ENCODE data around the gene GPR137.
A peak's percentile ranks its signal among the peaks of the same experiment; 100 is the strongest.
"Not testable (repeated sequence)": the region's sequence is repeated elsewhere in the genome, so short reads cannot be mapped to it uniquely, and the experiment has no call there.

Gene GPR137, protein sequence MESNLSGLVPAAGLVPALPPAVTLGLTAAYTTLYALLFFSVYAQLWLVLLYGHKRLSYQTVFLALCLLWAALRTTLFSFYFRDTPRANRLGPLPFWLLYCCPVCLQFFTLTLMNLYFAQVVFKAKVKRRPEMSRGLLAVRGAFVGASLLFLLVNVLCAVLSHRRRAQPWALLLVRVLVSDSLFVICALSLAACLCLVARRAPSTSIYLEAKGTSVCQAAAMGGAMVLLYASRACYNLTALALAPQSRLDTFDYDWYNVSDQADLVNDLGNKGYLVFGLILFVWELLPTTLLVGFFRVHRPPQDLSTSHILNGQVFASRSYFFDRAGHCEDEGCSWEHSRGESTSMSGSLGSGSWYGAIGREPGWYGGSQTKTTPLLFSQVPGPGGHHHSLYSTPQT
- 29.8 reads per million, percentile 56 among the genes with 10 or more reads in this experiment for total RNA-seq

DNA sequence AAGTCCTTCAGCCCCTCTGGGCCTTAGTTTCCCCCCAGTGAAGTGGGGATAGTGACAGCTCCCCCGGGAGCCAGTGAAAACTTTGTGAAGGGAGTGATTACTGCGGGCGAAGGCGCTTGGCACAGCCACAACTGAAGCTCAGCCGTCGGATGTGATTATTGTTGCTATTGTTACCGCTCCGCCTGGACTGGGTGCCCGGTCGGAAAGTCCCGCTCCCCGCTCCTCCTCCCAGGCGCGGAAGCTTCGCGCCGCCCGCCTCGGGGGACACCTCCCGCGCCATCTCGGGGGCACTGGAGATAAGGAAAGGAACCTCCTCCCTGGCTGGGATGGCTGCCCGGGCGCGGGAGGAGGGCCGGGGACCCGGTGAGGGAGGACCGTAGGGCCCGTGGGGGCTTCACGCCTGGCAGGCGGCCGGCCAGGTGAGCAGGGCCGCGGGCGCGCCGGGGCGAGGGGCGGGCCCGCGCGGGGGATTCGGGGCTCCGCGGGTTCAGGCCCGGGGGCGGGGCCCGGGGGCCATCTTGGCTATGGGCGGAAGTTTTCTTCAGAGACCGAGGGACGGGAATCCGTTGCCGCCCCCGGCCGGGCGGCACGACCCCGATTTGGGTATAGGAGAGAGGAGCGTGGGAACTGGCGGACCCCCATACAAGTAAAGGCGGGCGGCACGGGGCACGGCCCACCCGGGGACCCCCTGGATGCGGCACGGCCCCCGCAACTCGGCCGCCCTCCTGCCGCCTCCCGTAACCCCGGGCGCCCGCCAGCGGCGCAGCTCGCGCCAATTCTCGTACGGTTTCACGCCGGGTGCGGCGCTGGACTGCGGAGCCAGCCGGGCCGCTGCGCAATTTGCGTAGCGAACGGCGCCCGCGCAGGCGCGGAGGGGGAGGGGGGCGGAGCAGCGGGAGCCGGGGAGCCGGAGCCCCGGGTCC lies at the start of gene GPR137:
GPR137 (plus strand) TSS at position 887 of the 923 bp plus-strand sequence. CDS start 677 bp downstream, outside the sequence.
- peak; percentile 88 for DNase-seq

DNA sequence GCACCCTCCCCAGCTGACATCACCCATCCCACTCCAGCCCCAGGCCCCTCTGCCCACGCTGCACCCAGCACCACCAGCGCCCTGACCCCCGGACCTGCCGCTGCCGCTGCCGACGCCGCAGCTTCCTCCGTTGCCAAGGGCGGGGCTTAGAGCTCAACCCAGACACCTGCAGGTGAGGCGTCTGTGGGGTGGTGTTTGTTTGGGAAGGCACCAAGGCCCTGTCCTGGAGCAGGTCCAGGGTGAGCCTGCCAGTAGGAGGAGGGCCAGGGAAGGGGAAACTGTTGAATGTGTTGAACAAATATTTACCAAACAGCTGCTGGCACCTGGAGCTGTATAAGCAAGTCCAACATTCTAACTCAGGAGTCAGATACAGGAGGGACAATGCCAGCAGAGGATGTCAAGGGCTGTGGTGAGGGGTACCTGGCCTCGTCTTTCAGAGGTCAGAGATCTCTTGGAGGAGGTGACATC lies 48.1 kb upstream of the GPR137 start:
- DNase-seq, result no peak

DNA sequence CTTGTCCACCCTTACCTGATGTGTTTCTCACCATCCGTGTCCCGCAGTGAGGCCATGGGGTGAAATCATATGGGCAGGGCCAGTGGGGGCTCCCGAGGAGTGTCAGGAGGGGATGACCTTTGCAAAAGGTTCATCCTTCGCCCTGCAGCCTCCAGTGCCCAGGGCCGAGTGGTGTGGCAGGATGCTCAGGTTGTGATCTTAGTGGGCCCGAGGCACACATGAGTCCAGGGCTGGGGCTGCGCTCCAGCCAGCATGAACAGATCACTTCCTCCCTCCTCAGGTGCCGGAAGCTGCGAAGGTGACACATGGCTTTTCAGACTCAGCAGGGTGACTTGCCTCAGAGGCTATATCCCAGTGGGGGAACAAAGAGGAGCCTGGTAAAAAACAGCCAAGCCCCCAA lies 47.6 kb upstream of the GPR137 start:
- no peak for DNase-seq

DNA sequence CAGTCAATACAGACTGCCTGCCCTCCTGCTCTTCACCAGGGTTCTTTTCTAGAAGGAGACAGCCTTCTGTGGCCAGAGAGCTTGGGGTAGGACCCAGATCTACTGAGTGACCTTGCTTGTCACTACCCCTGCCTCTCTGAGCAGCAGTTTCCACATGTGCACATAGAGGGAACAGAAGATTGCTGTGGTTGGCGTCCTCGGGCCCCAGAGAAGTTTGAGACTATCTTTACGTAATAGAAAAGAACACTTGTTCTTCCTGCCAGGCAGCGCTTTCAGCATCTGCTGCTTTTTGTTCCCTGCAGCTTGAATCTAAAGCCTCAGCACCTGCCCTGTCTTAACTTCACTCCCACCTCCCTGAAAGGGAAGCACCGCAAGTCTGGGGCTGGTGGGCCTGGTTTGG lies 46.6 kb upstream of the GPR137 start:
- DNase-seq, result no peak

DNA sequence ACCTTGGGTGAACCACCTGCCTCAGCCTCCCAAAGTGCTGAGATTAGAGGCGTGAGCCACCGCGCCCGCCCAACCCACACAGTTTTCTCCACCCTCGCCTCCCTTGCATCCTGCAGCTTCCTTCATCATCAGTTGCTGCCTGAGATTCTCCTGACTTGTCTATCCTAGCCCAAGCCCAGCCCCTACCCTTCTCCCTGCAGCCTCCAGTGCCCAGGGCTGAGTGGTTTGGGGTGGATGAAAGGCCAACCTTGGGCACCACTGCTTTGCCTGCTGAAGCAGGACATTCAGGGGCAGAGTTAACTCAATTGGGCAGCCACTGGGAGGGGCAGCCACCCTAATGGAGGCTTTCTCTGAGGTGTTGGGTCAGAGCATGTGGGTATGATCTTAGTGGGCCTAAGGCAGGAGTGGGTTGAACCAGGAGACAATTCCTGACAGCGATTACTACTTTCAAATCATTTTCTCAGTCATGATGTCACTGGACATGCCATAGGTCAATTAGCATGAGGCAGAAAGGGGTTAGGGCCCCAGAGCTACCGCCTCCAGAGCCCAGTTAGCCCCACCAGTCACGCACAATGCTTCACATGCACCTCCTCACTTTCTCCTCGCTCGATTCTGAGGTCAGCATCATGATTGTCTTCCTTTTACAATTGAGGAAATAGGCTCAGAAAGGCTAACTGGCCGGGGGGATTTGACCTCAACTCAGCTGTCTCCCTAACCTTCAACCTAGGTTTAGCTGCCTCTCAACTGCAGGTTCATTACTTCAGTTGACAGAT lies 45.8 kb upstream of the GPR137 start:
- DNase-seq, result no peak

DNA sequence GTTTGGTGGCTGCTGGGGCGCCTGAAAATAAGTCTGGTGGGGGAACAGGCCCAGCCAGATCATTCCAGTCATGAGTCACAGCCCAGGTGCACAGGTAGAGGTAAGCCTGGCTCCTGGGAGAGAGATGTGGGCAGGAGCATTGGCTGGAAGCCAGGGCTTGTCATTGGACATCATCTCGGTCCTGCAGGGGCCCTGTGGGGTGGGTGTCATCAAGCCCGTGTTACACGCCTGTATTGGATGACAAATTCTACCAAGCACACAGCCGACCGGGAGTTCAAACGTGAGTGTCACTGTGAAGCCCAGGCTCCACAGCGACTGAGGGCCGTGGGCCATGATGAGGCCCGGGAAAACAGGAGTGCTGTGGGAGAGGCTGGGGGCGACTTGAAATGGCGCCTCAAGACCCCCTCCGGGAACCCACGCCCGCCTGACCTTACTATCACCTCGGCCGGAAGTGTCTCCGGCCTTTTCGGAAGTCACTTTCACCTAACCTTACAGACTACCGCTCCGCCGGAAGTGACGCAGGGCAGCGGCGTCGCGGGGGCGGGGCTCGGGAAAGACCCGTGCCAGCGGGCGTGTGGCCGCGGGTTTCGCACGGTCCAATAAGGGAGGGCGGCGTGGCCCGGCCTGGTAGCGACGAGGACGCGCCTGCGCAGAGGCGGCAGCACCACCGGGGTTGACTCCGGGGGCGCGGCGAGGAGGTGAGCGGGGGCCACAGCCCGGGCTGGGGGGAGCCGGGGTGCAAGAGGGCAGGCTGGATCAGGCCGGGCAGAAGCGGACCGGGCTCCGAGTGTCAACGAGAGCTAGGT lies 45.0 kb upstream of the GPR137 start, which contains the start of gene FKBP2:
FKBP2 (plus strand) TSS at position 661 of the 806 bp plus-strand sequence. CDS start 1,293 bp downstream, outside the sequence.
- DNase-seq, result peak; percentile 97

DNA sequence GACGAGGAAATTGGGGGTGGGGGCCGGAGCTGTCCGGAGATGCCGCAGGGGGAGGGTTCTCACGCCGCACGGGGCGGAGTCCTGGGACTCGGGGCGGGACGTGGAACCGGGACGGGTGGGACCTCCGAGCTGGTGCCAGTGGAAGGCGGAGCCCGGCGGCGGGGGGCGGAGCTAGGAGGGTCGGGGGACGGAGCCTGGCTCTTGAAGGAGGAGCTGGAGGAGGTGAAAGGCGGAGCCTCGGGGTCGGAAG lies 44.5 kb upstream of the GPR137 start:
- DNase-seq, result peak; percentile 98

DNA sequence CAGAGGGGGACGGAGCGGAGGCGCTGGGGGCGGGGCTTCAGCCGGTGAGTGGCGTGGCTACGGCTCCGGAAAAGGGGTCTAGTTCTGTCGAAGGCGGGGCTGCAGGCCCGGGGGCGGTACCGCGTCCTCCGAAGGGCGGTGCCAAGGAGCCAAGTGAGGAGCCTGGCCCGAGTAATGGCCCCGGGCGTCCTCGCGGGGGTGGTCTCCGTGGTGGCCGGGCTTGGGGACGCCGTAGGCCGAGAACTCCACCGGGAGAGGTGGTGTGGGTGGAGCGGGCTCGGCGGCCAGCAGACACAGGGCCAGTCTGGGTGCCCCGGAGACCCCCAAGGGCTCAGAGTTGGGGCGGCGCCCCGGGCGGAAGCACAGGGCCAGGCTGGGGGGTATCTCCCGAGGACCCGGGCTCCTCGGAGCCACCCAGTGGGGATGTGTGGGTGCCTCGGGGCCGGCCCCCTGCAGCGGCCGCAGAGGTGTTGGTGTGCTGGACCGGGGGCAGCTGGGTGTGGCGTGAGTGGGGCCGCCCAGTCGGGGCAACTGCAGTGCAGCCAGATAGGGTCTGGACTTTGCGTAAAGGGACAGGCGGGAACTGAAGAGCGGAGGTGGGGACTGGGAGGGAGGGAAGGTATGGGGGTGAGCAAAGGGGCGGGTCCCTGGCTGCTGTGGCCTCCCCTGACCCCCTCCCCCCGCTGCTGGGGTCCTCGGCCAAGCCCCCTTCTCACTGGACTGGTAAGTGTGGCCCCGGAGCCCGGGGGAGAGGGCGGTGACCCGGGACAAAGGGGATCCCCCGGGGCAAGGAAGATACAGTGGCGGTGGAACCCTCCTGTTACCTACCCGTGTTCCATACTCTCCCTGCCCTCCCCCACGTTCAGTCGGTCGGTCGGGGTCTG lies 43.9 kb upstream of the GPR137 start:
- no peak for DNase-seq

DNA sequence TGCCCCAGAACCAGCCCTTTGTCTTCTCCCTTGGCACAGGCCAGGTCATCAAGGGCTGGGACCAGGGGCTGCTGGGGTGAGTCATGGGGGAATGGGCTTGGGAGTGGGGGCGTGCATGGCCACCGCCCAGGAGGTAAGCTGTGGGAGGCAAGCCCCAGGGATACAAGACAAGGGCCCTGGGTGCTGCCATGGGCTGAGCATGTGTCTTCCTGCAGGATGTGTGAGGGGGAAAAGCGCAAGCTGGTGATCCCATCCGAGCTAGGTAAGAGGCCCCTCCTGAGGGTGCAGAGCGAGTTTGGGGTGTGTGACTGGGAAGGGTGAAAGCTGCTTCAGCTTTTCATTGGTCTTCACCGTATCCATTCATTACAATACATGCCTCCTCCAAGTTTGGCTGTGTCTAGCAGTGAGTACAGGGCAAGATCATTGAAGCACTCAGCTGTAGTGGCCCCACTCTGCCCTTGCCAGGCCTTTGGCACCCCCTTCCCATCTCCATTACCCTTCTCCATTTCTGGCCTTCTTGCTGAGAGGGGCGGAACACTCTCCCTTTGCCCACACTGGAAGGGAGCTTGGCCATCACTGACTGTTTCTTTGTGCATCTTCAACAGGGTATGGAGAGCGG lies 42.3 kb upstream of the GPR137 start:
- DNase-seq, result no peak

DNA sequence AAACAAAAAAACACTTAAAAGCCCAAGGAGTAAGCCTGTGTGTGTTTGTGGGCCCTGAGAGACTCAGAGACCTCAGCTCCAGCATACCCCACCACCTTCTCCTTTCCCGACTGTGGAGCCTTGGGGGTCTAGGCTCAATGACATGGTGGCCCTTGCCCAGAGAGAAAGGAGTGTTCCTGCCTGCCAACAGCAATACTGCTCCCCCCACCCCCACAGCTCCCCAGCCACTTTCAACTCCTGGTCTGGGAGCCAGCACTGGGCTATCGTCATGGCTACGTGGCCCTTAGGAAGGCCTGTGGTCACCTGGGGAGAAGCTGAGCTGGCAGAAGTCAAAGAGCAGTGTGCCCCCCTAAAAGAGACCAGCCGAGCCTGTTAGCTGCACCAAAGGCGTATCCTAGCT lies 41.5 kb upstream of the GPR137 start:
- no peak for DNase-seq

DNA sequence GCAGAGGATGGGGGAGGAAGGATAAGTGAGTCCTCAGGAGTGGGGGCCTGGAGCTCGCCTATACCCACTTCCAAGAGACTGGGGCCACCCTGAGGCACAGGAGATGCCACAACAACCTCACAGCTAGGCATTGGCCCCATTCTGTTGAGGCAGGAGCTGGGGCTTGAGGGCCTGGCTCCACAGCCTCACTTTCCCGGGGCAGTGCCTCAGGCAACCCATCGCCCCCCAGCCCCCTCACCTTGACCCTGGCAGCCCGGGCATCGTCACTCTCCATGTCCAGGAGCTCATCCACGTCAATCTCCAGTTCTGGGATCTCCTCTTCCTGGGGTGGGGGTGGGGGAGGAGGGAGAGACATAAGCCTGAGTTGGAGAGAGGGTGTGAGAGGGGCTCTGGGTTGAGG lies 40.7 kb upstream of the GPR137 start:
- no peak for DNase-seq

DNA sequence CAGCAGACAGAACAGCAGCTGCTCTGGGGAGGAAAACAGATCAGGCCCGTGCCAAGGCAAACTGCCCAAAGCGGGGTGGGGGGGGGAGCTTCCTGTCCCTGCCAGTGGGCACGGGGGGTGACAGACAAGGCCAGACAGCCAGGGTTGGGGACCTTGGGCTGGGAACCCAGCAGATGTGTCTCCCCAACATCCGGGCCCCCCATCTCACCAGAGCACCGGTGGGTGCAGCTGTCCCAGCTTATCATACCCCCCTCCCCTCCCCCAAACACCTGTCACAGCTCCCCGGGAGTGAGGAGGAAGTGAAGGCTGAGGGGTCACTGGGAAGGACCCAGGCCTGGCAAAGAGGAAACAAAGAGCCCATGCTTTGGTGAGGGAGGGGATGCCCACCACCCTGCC lies 40.2 kb upstream of the GPR137 start:
- peak; percentile 44 for DNase-seq

DNA sequence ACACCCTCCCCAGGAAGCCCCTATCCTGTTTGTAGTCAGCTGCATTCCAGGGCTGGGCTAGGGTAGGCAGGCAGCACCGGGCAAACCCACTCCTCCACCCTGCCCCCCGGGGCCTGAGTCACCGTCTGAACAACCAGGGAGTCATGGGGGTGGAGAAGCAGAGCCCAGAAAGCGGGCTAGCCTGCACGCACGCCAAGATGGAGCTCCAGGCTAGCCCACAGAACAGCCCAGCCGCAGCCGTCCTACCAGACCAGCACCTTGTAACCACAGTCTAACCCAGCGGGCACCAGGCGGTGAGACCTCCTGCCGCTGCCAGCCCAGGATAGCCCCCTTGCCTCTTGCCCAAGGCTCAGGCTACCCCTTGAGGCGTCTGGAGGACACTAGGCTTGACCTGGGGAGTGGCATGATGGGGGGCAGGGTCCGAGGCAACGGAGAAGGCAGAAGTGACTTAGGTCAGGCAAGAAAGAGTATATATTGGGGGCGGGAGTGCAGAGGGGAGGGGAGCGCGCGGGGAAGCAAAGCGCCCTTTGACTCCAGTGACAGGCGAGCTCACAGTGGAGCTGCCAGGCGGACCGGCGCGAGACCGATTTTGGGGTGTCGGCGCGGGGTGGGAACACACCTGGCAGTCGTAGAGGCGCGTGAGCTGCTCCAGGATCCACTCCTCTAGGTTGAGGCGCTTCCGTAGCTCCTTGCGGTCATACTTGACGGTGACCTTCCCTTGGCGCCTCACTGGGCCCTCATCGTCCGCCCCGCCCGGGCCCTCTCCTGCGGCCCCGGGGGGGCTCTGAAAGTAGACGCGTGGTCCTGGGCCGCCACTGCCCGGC lies 39.6 kb upstream of the GPR137 start:
- peak; percentile 68 for DNase-seq

DNA sequence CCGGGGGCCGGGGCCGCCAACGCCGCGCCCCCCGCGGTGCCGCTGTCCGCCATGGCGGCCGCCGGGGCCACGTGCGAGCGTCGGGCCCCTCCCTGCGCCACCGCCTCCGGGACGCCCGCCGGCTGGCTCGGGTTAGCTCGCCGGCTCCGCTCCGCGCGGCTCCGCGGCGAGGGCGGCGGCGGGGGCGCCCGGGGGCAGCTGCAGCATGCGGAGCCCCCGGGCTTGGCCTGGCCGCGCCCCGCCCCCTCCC lies 39.1 kb upstream of the GPR137 start:
- DNase-seq, result not testable (repeated sequence)

DNA sequence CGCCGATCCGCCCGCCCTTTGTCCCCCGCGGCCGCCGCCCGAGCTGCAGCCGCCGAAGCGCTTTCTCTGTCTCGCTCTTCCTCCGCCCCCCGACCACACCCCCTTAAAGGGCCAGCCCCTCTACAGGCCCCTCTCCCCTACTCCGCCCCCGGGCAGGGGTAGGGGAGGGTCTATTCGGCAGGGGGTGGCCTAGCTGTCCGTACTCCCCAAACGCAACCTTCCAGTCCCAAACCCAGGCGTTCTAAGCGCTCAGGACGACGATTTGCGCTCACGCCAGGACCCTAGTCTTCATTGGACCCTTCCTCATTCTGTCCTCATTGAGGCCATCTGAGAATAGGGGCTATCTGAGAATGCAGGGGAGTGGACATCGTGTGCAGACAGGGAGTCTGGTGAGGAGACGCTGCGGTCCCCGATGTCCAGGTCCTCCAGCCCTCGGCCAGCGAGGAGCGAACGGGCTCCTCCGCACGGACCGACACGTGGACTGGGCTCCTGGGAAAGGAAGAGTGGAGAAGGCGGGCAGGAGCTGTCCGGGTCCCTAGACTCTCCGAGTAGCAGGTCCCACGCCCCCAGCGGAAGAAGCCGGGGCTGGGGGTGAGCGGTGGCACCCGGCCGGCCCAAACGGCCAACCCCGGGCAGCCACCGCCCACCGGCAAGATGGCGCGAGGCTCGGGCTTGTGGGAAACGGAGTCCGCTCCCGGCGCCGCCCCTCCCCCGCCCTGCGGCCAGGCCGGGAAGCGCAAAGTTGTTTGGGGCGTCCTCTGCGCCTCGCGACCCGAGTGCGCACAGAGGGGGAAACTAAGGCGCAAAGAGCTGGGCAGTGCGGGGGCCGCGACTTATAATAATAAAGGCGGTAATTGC lies 38.5 kb upstream of the GPR137 start, which contains the start of gene PPP1R14B:
PPP1R14B (minus strand) TSS at position 73 of the 858 bp plus-strand sequence. CDS start 270 bp downstream, outside the sequence.
- DNase-seq, result peak; percentile 72

DNA sequence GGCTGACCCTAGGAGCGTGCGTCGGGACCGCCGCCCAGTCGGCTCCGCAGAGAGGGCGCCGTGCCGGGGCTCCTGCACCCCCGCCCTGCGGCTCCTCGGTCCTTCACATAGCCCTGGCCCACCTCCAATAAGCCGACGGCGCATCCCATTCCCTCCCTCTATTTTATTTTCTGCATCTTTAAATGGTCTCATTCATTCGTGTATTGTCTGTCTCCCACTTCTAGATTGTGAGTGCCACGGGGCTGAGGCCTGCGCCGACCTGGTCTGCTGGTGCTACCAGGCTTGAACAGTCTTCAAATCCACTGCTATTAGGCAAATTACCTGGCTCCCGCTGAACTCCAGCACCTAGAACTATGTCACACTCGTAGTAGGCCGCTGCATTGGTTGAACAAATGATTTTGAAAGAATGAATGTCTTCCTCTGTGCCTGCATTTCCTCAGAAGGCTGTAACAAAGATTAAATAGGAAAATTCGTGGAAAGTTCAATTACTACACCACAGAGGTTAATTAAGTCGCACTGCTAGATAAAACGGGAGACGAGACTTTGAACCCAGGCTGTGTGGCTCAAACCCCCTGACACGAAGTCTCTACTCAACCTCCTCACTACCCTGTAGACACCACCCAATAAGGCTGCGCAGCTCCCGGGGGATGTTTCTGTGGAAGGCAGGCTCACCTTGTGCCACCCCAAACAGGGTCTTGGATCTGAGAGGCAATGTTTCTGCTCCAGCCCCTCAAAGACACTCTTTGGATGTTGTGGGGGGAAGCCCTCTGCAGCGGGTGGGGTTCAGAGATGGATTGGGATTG lies 37.7 kb upstream of the GPR137 start:
- no peak for DNase-seq

DNA sequence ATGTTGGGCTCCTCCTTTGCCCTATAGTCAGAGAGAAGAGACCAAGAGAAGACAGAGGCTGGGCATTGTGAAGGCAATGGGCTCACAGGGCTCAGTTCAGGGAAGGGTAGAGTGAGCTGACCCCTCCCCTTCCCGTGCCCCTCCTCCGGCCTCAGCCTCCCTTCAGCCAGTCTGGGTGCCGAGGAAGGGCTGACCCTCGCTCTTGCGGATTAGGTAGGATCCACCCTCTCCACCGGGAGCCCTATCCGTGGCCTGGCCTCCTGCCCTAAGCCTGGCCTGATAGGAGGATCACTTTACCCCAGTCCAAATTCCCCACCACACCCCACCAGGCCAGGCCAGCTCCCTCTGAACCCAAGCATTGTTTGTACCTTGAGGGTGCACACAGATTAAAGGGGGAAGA lies 37.1 kb upstream of the GPR137 start:
- no peak for DNase-seq

DNA sequence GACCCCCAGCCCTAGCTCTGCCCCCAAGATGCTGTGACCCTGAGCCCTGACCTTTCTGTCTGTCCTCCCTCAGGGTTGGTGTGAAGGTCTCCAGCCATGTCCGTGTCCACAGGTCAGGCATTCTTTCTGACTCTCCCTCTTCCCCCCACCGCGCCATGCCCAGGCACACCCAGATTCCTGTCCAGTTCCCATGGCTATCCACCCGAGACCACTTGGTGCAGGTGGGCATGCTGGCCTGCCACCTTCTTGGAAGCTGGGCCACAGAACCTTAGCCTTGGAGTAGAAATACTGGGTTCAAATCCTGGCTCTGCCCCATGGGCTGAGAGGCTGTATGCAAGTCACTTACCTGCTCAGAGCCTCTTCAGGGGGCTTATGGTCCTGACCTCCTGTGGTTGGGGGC lies 36.6 kb upstream of the GPR137 start:
- DNase-seq, result no peak

All from effector CD4-positive, alpha-beta T cell (primary cell).